Spleen (tissue), 7 donors: ENCODE results near the gene CLIC5.

Experiments used
- POLR2A ChIP-seq, 3 donors: fragments of 450-650 bp; IDR thresholded peaks; one replicate each; pipeline ENCODE4 v1.5.1; 2017; ENCODE audit warnings: antibody characterized with exemption in 3 of 3, mild to moderate bottlenecking in 1 of 3
- POLR2AphosphoS5 ChIP-seq, 3 donors: sonication (generic); formaldehyde crosslinking; IDR thresholded peaks; one replicate each; pipeline ENCODE4 v1.5.1; 2017; ENCODE audit warnings: antibody characterized with exemption in 3 of 3
- TF ChIP-seq, protein P1 (sequence below), 11 experiments: fragments of 200-600 bp in 7 of 11; fragments of 450-650 bp in 4 of 11; sonication (generic) in 4 of 11; IDR thresholded peaks in 8 of 11; conservative IDR thresholded peaks in 3 of 11; 1 replicate in 7 of 11; 2 replicates in 4 of 11; pipeline versions ENCODE4 v1.4.0 to v1.8.0; 2016 to 2021; ENCODE audit warnings: antibody characterized with exemption in 11 of 11, inconsistent platforms in 4 of 11, mild to moderate bottlenecking in 1 of 11
- donor health status: DM: no; HTN: no; CAD: no; lungs with moderate emphysema.
- donor health status: DM: no; HTN: no; CAD: no.
- donor health status: DM: no; HTN: no; CAD: no.

GRCh38 chr6:45845567-45845966 is 170.1 kb downstream of the CLIC5 start:
- TF ChIP-seq, protein P1, sequence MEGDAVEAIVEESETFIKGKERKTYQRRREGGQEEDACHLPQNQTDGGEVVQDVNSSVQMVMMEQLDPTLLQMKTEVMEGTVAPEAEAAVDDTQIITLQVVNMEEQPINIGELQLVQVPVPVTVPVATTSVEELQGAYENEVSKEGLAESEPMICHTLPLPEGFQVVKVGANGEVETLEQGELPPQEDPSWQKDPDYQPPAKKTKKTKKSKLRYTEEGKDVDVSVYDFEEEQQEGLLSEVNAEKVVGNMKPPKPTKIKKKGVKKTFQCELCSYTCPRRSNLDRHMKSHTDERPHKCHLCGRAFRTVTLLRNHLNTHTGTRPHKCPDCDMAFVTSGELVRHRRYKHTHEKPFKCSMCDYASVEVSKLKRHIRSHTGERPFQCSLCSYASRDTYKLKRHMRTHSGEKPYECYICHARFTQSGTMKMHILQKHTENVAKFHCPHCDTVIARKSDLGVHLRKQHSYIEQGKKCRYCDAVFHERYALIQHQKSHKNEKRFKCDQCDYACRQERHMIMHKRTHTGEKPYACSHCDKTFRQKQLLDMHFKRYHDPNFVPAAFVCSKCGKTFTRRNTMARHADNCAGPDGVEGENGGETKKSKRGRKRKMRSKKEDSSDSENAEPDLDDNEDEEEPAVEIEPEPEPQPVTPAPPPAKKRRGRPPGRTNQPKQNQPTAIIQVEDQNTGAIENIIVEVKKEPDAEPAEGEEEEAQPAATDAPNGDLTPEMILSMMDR (IDR thresholded peaks at IDR 0.05 in 8 of 11, conservative IDR thresholded peaks at IDR 0.05 in 3 of 11) = no peak
- TF ChIP-seq POLR2A (IDR thresholded peaks at IDR 0.05) (no peak), POLR2AphosphoS5 (IDR thresholded peaks at IDR 0.05) (no peak)
